HG03196 (cell line): ENCODE data around the gene NFKBIE.

Source experiments
- ATAC-seq: cut with Tn5 transposase; IDR thresholded peaks from one replicate; pipeline ENCODE4 v1.9.1; 2021; ENCODE audit not compliant: unreplicated experiment

The NFKBIE gene

DNA sequence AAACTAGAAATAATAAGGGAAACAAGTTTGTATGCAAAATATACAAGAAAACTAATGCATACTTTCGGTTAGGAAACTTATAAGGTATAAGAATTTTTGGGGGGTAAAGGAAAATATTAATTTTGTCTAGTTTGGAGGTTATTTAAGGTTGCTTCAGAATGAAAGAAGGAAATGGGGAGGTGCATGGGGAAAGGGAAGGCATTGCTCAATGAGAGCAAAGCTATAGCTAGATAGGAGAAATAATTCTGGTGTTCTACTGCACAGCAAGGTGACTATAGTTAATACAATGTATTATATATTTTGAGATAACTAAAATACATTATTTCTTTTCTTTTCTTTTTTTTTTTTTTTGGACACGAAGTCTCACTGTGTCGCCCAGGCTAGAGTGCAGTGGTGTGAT lies 54.1 kb downstream of the NFKBIE start:
- no peak for ATAC-seq
